Gastrocnemius medialis (tissue), 4 donors: Measurements from ENCODE around the gene PLG.
"Not testable (repeated sequence)": the region's sequence is repeated elsewhere in the genome, so short reads cannot be mapped to it uniquely, and the experiment has no call there.

Source experiments
- POLR2A ChIP-seq, 2 donors: fragments of 450-650 bp; IDR thresholded peaks; one replicate each; pipeline ENCODE4 v1.6.1; 2017; ENCODE audit warnings: antibody characterized with exemption in 2 of 2, mild to moderate bottlenecking in 2 of 2, moderate library complexity in 2 of 2
- TF ChIP-seq, protein P1 (sequence below), 5 experiments: fragments of 450-650 bp in 3 of 5; fragments of 200-600 bp in 2 of 5; sonication (generic) in 2 of 5; IDR thresholded peaks in 4 of 5; conservative IDR thresholded peaks in 1 of 5; 1 replicate in 4 of 5; 2 replicates in 1 of 5; pipeline ENCODE4 v1.5.1; 2016 to 2019; ENCODE audit warnings: antibody characterized with exemption in 5 of 5, mild to moderate bottlenecking in 3 of 5, moderate library complexity in 3 of 5

DNA sequence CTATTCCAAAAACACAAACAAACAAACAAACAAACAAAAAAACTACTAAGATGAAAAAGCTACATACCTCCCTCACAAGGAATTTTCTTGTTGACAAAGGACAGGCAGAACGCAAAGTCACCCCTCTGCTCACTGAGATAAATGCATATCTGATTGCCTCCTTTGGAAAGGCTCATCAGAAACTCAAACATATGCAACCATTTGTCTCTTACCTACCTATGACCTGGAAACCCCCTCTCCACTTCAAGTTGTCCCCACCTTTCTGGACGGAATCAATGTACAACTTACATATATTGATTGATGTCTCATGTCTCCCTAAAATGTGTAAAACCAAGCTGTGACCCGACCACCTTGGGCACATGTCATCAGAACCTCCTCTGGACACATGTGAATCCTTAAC is 100.0 kb downstream of the PLG start:
- TF ChIP-seq, protein P1, sequence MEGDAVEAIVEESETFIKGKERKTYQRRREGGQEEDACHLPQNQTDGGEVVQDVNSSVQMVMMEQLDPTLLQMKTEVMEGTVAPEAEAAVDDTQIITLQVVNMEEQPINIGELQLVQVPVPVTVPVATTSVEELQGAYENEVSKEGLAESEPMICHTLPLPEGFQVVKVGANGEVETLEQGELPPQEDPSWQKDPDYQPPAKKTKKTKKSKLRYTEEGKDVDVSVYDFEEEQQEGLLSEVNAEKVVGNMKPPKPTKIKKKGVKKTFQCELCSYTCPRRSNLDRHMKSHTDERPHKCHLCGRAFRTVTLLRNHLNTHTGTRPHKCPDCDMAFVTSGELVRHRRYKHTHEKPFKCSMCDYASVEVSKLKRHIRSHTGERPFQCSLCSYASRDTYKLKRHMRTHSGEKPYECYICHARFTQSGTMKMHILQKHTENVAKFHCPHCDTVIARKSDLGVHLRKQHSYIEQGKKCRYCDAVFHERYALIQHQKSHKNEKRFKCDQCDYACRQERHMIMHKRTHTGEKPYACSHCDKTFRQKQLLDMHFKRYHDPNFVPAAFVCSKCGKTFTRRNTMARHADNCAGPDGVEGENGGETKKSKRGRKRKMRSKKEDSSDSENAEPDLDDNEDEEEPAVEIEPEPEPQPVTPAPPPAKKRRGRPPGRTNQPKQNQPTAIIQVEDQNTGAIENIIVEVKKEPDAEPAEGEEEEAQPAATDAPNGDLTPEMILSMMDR (IDR thresholded peaks at IDR 0.05 in 4 of 5, conservative IDR thresholded peaks at IDR 0.05 in 1 of 5), result not testable (repeated sequence)
- TF ChIP-seq POLR2A (IDR thresholded peaks at IDR 0.05), result not testable (repeated sequence)
